K562 (cell line): ENCODE data around the gene SRRM4. TPM values are rescaled to one million over a fixed set of nuclear protein-coding genes. Genes with fewer than 3 reads are reported as not detected.

Experiments
- ZNF407 ChIP-seq: fragments of 450-650 bp; IDR thresholded peaks from 2 replicates; pipeline ENCODE4 v1.6.1; 2016; ENCODE audit warnings: low read depth
- ZNF785 ChIP-seq: fragments of 250-450 bp; sonication (Bioruptor Pico); IDR thresholded peaks from 2 replicates; pipeline ENCODE4 v1.4.0; 2020; ENCODE audit warnings: mild to moderate bottlenecking
- polyA plus RNA-seq, 8 experiments: library from polyadenylated mRNA; depleted of rRNA in 4 of 8; stranded (reverse) in 5 of 8; unstranded in 3 of 8; fragments of >200 nt; fragmentation: Nextera tagmentation in 2 of 8; fragmentation: Illumina TruSeq in 1 of 8; extraction: Ambion mirVana in 2 of 8; extraction: Trizol in 1 of 8; gene quantifications; 2 replicates each; pipeline versions ENCODE4 v1.2.1 to v1.2.3, GENCODE V29; 2011 to 2014; ENCODE audit warnings: inconsistent platforms in 1 of 8, missing spikeins in 1 of 8
- total RNA-seq, 7 experiments: library from RNA; depleted of rRNA in 6 of 7; stranded (reverse); fragments of >200 nt in 6 of 7; fragmentation: Illumina TruSeq in 2 of 7; extraction: Trizol in 2 of 7; gene quantifications; 2 replicates each; pipeline versions ENCODE4 v1.2.1 to v1.2.3, GENCODE V29; 2011 to 2021; ENCODE audit warnings: low replicate concordance in 1 of 7

SRRM4 gene
- total and polyA plus RNA-seq, 9 of the 15 experiments (the other 6 are each of a cell fraction or from before 2014, with no cell fraction given) = not detected

GRCh38 chr12:119151445-119152026, 170.2 kb downstream of the SRRM4 start (continued):
- no peak for TF ChIP-seq ZNF407
- no peak for TF ChIP-seq ZNF785 (CRISPR knock-in tag)
